Measurements from ENCODE around the gene RAB36. TPM values are rescaled to one million over a fixed set of nuclear protein-coding genes. Genes with fewer than 3 reads are reported as not detected.

The RAB36 gene
- 1 to 10 TPM in 1 of 2 donors, under 1 TPM in 1; 0.98 to 2.3 TPM for total RNA-seq

DNA sequence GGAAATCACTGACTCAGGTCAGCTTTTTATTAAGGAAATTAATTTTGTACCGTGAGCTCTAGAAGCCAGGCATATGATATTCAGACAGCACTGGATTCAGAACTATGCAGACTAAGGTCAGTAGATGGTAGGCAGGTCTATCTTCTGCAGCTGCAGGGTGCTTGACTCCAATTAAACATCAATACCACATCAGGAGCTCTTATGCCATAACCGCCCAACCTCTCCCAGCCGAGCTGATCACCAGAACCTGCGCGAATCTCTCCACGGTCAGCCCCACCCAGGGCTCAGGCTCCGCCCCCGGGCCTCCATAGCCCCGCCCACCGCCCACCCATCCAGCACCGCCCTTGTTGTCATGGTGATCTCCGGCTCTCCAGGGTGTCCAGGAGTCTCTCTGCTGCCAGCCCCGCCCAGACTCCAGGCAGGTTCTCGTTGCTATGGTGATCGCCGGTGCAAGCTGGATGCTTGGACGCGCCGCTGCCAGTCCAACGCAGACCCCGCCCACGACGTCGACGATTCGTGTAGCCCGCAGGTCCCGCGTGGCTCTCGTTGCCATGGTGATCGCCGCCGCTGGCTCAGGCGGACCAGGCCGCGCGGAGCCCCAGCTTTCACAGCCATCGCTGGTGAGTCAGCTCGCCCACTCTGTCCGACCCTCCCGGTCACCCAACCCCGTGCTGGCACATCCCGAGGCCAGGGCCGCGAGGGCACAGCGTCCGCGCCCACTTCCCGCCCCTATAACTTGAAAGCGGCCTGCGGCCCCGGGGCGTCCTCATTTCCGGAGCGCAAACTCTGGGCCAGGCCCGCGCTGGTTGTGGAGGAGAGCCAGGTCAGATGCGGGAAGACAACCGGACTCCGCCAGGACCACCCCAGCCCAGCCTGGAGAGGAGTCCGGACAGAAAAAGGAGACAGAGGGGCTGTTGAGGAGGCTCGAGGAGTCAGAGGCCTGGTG lies at the start of gene RAB36:
Gene RAB36 (plus strand): TSS at position 546 of the 946 bp plus-strand sequence. CDS start 1,140 bp downstream, outside the sequence.
- intact Hi-C loops (cut with DNase I), result no loop called here
- Histone ChIP-seq H3K27me3 (no peaks in the 10 kb centered on the region), H3K27ac (peak within 1 kb of the TSS; percentile 46), H3K9ac (ENCODE audit: low read depth in 2 of 2, low read length in 2 of 2) (peak within 1 kb of the TSS; percentile 51 to 74), H3K4me3 (peak within 1 kb of the TSS; percentile 38), H3K9me3 (no peaks in the 10 kb centered on the region), H3K4me1 (peaks cover 13% of the 10 kb centered on the region), H3K36me3 (no peaks in the 10 kb centered on the region)
- TF ChIP-seq CTCF (IDR thresholded peaks at IDR 0.05), result no peak
- DNase-seq, result peak; percentile 100

DNA sequence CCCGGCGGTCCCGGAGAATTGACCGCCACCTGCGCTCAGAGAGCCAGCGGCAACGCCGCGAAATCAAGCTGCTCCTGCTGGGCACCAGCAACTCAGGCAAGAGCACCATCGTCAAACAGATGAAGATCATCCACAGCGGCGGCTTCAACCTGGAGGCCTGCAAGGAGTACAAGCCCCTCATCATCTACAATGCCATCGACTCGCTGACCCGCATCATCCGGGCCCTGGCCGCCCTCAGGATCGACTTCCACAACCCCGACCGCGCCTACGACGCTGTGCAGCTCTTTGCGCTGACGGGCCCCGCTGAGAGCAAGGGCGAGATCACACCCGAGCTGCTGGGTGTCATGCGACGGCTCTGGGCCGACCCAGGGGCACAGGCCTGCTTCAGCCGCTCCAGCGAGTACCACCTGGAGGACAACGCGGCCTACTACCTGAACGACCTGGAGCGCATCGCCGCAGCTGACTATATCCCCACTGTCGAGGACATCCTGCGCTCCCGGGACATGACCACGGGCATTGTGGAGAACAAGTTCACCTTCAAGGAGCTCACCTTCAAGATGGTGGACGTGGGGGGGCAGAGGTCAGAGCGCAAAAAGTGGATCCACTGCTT lies 49.4 kb upstream of the RAB36 start:
- H3K4me1 ChIP-seq, result no peaks in the 10 kb centered on the region
- intact Hi-C loops (cut with DNase I), result no loop called here

GRCh38 chr22:23097412-23098229 lies 47.7 kb upstream of the RAB36 start:
- no peak overlapping the region for H3K27ac ChIP-seq
- no peak overlapping the region for H3K9ac ChIP-seq (ENCODE audit: low read depth in 2 of 2, low read length in 2 of 2)
- no peaks in the 10 kb centered on the region for H3K36me3 ChIP-seq
- intact Hi-C loops (cut with DNase I), result no loop called here
- H3K4me3 ChIP-seq, result no peak overlapping the region
- H3K27me3 ChIP-seq, result no peaks in the 10 kb centered on the region
- no peak for TF ChIP-seq CTCF (IDR thresholded peaks at IDR 0.05)
- no peak for DNase-seq
- H3K9me3 ChIP-seq, result no peaks in the 10 kb centered on the region
- H3K4me1 ChIP-seq, result no peaks in the 10 kb centered on the region

More for the DNA sequence above, 49.4 kb upstream of the RAB36 start:
- Histone ChIP-seq H3K27ac (no peak overlapping the region), H3K4me3 (no peak overlapping the region), H3K36me3 (no peaks in the 10 kb centered on the region), H3K27me3 (no peaks in the 10 kb centered on the region), H3K9ac (ENCODE audit: low read depth in 2 of 2, low read length in 2 of 2) (no peak overlapping the region), H3K9me3 (no peaks in the 10 kb centered on the region)
- DNase-seq, result no peak
- TF ChIP-seq CTCF (IDR thresholded peaks at IDR 0.05), result no peak

- no peak overlapping the region for H3K9ac ChIP-seq (ENCODE audit: low read depth in 2 of 2, low read length in 2 of 2)
- H3K36me3 ChIP-seq, result no peaks in the 10 kb centered on the region
- no peak overlapping the region for H3K27ac ChIP-seq
- no peaks in the 10 kb centered on the region for H3K27me3 ChIP-seq
- no peaks in the 10 kb centered on the region for H3K4me1 ChIP-seq
- H3K9me3 ChIP-seq, result no peaks in the 10 kb centered on the region
- TF ChIP-seq CTCF (IDR thresholded peaks at IDR 0.05), result no peak
- intact Hi-C loops (cut with DNase I), result no loop called here
- DNase-seq, result no peak
- H3K4me3 ChIP-seq, result no peak overlapping the region
These were observed 47.0 kb upstream of the RAB36 start for GRCh38 chr22:23098230-23098705.
